DND-41 (cell line): ENCODE data around the gene EPOP.
"Not testable (repeated sequence)": the region's sequence is repeated elsewhere in the genome, so short reads cannot be mapped to it uniquely, and the experiment has no call there.

ENCODE experiments used
- ATAC-seq: fragments of 200-7000 bp; cut with Tn5 transposase; 3 replicates; pipeline ENCODE4 v1.9.1; 2021; ENCODE audit warnings: low read depth; ENCODE audit not compliant: insufficient read depth
- DNase-seq: peaks from one replicate; pipeline ENCODE4 v3.0.0-alpha.2; 2020
- H2AFZ ChIP-seq: 2 replicates; pipeline ENCODE4 v1.6.0; 2012; ENCODE audit warnings: low read depth, low read length
- H3K27ac ChIP-seq: 2 replicates; pipeline ENCODE4 v1.5.1; 2012; ENCODE audit warnings: low read length, inconsistent platforms
- H3K27me3 ChIP-seq: fragments of 200-600 bp; sonication (generic); 2 replicates; pipeline ENCODE4 v1.6.0; 2012; ENCODE audit warnings: low read length, mild to moderate bottlenecking, inconsistent platforms; ENCODE audit not compliant: insufficient read depth, poor library complexity
- H3K36me3 ChIP-seq: 2 replicates; pipeline ENCODE4 v1.5.1; 2012; ENCODE audit warnings: low read length, inconsistent platforms; ENCODE audit not compliant: insufficient read depth
- H3K4me1 ChIP-seq: 2 replicates; pipeline ENCODE4 v1.5.1; 2012; ENCODE audit warnings: mild to moderate bottlenecking, low read length; ENCODE audit not compliant: insufficient read depth
- H3K4me2 ChIP-seq: 2 replicates; pipeline ENCODE4 v1.6.0; 2012; ENCODE audit warnings: mild to moderate bottlenecking, moderate library complexity, low read length, inconsistent platforms; ENCODE audit not compliant: insufficient read depth
- H3K4me3 ChIP-seq, 2 experiments: fragments of 200-600 bp in 1 of 2; shearing (Covaris generic) in 1 of 2; 2 replicates each; pipeline ENCODE4 v1.5.1; 2012 to 2016; ENCODE audit warnings: inconsistent platforms in 2 of 2, low read length in 2 of 2, mild to moderate bottlenecking in 2 of 2, low read depth in 1 of 2, moderate library complexity in 1 of 2
- H3K79me2 ChIP-seq: 2 replicates; pipeline ENCODE4 v1.6.0; 2012; ENCODE audit warnings: low read length, inconsistent platforms; ENCODE audit not compliant: insufficient read depth
- H3K9ac ChIP-seq: 2 replicates; pipeline ENCODE4 v1.6.0; 2012; ENCODE audit warnings: low read depth, mild to moderate bottlenecking, inconsistent platforms, low read length, moderate library complexity
- H3K9me3 ChIP-seq: 2 replicates; pipeline ENCODE4 v1.5.1; 2012; ENCODE audit warnings: low read length, moderate library complexity, mild to moderate bottlenecking, inconsistent platforms; ENCODE audit not compliant: insufficient read depth, severe bottlenecking
- H4K20me1 ChIP-seq: 2 replicates; pipeline ENCODE4 v1.6.0; 2012; ENCODE audit warnings: low read length; ENCODE audit not compliant: insufficient read depth
- EZH2 ChIP-seq: IDR thresholded peaks from 3 replicates; pipeline ENCODE4 v1.6.1; 2012; ENCODE audit warnings: borderline replicate concordance, low read depth, mild to moderate bottlenecking, moderate library complexity, low read length, inconsistent platforms; ENCODE audit not compliant: severe bottlenecking
- TF ChIP-seq, protein P1 (sequence below): IDR thresholded peaks from 2 replicates; pipeline ENCODE4 v1.5.1; 2012; ENCODE audit warnings: borderline replicate concordance, low read length, moderate library complexity, mild to moderate bottlenecking; ENCODE audit not compliant: poor library complexity, severe bottlenecking; ENCODE audit errors: extremely low read depth

The EPOP gene

DNA sequence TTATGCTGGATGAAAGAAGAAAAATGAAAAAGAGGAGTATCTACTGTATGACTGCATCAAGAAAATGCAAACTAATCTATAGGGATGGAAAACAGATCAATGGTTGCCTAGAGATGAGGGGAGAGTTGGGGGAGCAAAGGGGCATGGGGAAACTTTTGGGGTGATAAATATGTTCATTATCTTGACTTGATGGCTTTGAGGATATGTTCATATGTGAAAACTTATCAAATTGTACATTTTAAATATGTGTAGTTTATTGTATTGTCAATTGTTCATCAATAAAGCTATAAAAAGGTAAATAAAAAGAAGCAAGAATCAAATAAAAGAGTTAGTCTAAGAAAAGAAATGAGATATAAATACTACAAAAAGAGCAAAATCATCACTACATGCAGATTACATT lies 49.3 kb downstream of the EPOP start:
- no peak overlapping the region for H3K4me3 ChIP-seq
- H3K27me3 ChIP-seq, result no peaks in the 10 kb centered on the region
- no peaks in the 10 kb centered on the region for H3K4me1 ChIP-seq
- H3K79me2 ChIP-seq, result no peaks in the 10 kb centered on the region
- no peak overlapping the region for H3K9ac ChIP-seq
- H3K9me3 ChIP-seq, result no peaks in the 10 kb centered on the region
- no peaks in the 10 kb centered on the region for H3K36me3 ChIP-seq
- H2AFZ ChIP-seq, result no peak overlapping the region
- ATAC-seq (no peak), DNase-seq (no peak)
- no peaks in the 10 kb centered on the region for H4K20me1 ChIP-seq
- no peak overlapping the region for H3K4me2 ChIP-seq
- no peak overlapping the region for H3K27ac ChIP-seq
- TF ChIP-seq, protein P1, sequence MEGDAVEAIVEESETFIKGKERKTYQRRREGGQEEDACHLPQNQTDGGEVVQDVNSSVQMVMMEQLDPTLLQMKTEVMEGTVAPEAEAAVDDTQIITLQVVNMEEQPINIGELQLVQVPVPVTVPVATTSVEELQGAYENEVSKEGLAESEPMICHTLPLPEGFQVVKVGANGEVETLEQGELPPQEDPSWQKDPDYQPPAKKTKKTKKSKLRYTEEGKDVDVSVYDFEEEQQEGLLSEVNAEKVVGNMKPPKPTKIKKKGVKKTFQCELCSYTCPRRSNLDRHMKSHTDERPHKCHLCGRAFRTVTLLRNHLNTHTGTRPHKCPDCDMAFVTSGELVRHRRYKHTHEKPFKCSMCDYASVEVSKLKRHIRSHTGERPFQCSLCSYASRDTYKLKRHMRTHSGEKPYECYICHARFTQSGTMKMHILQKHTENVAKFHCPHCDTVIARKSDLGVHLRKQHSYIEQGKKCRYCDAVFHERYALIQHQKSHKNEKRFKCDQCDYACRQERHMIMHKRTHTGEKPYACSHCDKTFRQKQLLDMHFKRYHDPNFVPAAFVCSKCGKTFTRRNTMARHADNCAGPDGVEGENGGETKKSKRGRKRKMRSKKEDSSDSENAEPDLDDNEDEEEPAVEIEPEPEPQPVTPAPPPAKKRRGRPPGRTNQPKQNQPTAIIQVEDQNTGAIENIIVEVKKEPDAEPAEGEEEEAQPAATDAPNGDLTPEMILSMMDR, result no peak
- TF ChIP-seq EZH2, result no peak

DNA sequence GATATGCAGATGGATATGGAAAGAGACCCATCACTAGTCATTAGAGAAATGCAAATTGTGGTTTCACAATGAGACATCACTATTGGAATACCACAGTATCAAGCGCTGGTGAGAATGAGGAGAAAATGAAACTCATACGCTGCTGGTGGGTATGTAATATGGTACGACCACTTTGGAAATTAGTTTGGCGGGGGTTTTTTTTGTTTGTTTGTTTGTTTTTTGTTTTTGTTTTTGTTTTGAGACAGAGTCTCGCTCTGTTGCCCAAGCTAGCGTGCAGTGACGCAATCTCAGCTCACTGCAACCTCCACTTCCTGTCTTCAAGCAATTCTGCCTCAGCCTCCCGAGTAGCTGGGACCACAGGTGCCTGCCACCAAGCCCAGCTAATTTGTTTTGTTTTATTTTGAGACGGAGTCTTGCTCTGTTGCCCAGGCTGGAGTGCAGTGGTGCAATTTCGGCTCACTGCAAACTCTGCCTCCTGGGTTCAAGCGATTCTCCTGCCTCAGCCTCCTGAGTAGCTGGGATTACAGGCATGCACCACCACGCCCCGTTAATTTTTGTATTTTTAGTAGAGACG lies 49.9 kb downstream of the EPOP start:
- not testable (repeated sequence) for H3K4me1 ChIP-seq, H3K79me2 ChIP-seq, H3K9me3 ChIP-seq, H4K20me1 ChIP-seq, H3K36me3 ChIP-seq, H3K27me3 ChIP-seq, H3K4me3 ChIP-seq, H2AFZ ChIP-seq, H3K4me2 ChIP-seq, H3K27ac ChIP-seq, H3K9ac ChIP-seq
- ATAC-seq (peak; percentile 37; the same call in 2 of the 3 replicates), DNase-seq (peak; percentile 26)
